ENCODE measurements around the gene TAPBP. TPM values are rescaled to one million over a fixed set of nuclear protein-coding genes. Genes with fewer than 3 reads are reported as not detected.
"Not testable (repeated sequence)": the region's sequence is repeated elsewhere in the genome, so short reads cannot be mapped to it uniquely, and the experiment has no call there.

The TAPBP gene
- total RNA-seq, 2 donors from 2014 or later = 50.3 to 108 TPM

DNA sequence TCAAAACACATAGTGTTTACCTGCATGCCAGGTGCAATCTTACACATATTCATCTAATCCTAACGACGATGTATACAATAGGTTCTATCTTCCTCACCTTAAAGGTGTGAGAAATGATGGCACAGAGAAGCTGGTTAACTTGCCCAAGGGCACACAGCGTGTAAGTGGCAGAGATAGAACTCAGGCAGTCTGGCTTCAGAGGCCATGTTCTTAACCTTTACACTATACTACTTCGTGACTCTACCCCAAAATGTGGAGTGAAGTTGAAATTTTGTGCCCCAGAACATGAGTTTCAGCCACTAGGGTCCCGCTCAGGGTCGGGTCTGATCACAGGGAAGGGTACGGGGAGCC is 42.8 kb downstream of the TAPBP start:
- no peak for ATAC-seq
- intact Hi-C loops (cut with DNase I) = no loop called here

DNA sequence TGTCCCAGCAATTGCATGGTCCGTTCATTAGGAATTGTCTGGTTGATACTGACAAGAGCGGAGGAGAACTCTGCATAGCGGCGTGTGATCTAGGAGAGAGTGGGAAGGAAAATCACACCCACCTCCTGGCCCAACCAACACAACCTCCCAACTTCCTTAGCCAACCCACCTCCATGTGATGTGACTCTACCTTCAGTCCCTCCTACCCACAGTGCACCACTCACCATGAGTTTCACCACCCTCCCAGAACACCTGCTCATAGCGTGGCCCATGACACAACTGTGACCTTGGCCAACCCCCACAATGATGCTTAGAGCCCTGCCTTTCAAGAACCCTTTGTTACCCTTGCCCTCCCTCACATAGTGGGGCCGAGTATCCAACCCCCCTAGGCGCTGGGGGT is 49.9 kb downstream of the TAPBP start:
- Histone ChIP-seq H3K27ac (no peak overlapping the region), H3K4me1 (no peaks in the 10 kb centered on the region), H3K27me3 (no peaks in the 10 kb centered on the region), H3K36me3 (replicated peaks in 1 of 2; ENCODE audit: insufficient read depth in 1 of 2, low read depth in 2 of 2) (peaks cover 0 to 24% of the 10 kb centered on the region in 2 donors), H3K9me3 (no peaks in the 10 kb centered on the region), H3K4me3 (no peak overlapping the region)
- no peak for TF ChIP-seq POLR2A (IDR thresholded peaks at IDR 0.05)
- TF ChIP-seq, protein P1, sequence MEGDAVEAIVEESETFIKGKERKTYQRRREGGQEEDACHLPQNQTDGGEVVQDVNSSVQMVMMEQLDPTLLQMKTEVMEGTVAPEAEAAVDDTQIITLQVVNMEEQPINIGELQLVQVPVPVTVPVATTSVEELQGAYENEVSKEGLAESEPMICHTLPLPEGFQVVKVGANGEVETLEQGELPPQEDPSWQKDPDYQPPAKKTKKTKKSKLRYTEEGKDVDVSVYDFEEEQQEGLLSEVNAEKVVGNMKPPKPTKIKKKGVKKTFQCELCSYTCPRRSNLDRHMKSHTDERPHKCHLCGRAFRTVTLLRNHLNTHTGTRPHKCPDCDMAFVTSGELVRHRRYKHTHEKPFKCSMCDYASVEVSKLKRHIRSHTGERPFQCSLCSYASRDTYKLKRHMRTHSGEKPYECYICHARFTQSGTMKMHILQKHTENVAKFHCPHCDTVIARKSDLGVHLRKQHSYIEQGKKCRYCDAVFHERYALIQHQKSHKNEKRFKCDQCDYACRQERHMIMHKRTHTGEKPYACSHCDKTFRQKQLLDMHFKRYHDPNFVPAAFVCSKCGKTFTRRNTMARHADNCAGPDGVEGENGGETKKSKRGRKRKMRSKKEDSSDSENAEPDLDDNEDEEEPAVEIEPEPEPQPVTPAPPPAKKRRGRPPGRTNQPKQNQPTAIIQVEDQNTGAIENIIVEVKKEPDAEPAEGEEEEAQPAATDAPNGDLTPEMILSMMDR (IDR thresholded peaks at IDR 0.05) = no peak
- ATAC-seq (no peak), DNase-seq (no peak)
- 87 to 88% methylated on average over 5 to 7 of the region's 7 CpGs for WGBS, 2 donors
- intact Hi-C loops (cut with DNase I) = no loop called here

More for the DNA sequence above, 42.8 kb downstream of the TAPBP start:
- Histone ChIP-seq H3K9me3 (no peaks in the 10 kb centered on the region), H3K27ac (peak overlapping the region; percentile 79 to 95 (median 87)), H3K27me3 (no peaks in the 10 kb centered on the region), H3K36me3 (replicated peaks in 1 of 2; ENCODE audit: insufficient read depth in 1 of 2, low read depth in 2 of 2) (peaks cover 0 to 34% of the 10 kb centered on the region in 2 donors), H3K4me1 (peaks cover 51% of the 10 kb centered on the region), H3K4me3 (peak overlapping the region; percentile 24 to 76)
- 2% methylated on average over 7 of the region's 7 CpGs for WGBS, 2 donors
- no peak for DNase-seq
- TF ChIP-seq, protein P1 (IDR thresholded peaks at IDR 0.05) = no peak
- TF ChIP-seq POLR2A (IDR thresholded peaks at IDR 0.05) = no peak

DNA sequence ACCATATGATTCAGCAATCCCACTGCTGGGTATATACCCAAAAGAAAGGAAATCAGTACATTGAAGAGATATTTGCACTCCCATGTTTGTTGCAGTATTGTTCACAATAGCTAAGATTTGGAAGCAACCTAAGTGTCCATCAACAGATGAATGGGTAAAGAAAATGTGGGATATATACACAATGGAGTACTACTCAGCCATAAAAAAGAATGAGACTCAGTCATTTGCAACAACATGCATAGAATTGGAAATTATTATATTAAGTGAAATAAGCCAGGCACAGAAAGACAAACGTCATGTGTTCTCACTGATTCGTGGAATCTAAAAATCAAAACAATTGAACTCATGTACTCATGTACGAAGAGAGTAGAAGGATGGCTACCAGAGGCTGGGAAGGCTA is 51.4 kb downstream of the TAPBP start:
- intact Hi-C loops (cut with DNase I); H3K4me1 ChIP-seq; H3K4me3 ChIP-seq; ATAC-seq; DNase-seq; H3K27me3 ChIP-seq; H3K27ac ChIP-seq; H3K9me3 ChIP-seq: not testable (repeated sequence)
- WGBS, 2 donors = 92 to 95% methylated on average over 3 of the region's 3 CpGs
- H3K36me3 ChIP-seq (replicated peaks in 1 of 2; ENCODE audit: insufficient read depth in 1 of 2, low read depth in 2 of 2) = peaks cover 0 to 15% of the 10 kb centered on the region in 2 donors

DNA sequence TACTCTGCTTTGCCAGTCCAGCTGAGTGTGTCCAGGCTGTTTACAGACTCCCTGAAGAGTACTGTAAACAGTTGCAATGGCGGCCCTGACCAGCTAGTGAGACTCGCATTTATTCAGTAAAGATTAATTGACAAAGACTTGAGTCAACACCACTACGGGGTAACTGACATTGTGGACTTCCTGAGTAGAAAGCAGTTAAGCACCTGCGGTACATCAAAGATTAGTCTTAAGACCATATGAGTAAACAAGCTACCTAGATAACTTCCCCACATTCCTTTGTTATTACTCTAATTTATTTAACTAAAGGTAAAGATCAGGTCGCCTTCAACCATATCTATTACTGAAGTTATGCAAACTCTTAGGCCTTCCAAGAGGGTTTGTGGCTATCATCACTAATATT is 54.8 kb downstream of the TAPBP start:
- H3K9me3 ChIP-seq = no peaks in the 10 kb centered on the region
- no peak for TF ChIP-seq POLR2A (IDR thresholded peaks at IDR 0.05)
- TF ChIP-seq, protein P1 (IDR thresholded peaks at IDR 0.05) = no peak
- H3K4me3 ChIP-seq = no peak overlapping the region
- H3K36me3 ChIP-seq (replicated peaks in 1 of 2; ENCODE audit: insufficient read depth in 1 of 2, low read depth in 2 of 2) = peaks cover 0 to 6% of the 10 kb centered on the region in 2 donors
- DNase-seq = no peak
- H3K4me1 ChIP-seq = no peaks in the 10 kb centered on the region
- intact Hi-C loops (cut with DNase I) = no loop called here
- no peaks in the 10 kb centered on the region for H3K27me3 ChIP-seq
- H3K27ac ChIP-seq = no peak overlapping the region
- no peak for ATAC-seq
- WGBS, 2 donors = 45 to 58% methylated on average over 3 to 5 of the region's 5 CpGs

DNA sequence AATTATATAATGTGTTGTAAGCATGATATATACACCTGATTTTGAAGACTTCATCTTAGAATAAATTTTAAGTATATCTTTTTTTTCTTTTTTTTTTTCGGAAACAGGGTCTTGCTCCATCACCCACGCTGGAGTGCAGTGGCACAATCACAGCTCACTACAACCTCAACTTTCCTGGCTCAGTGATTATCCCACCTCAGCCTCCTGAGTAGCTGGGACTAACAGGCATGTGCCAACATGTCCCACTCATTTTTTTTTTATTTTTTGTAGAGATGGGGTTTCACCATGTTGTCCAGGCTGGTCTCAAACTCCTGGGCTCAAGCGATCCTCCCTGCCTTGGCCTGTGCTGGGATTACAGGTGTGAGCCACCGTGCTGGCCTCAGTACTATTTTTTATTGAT is 59.3 kb downstream of the TAPBP start:
- Histone ChIP-seq H3K27ac (no peak overlapping the region), H3K9me3 (no peaks in the 10 kb centered on the region), H3K36me3 (replicated peaks in 1 of 2; ENCODE audit: insufficient read depth in 1 of 2, low read depth in 2 of 2) (peaks cover 0 to 4% of the 10 kb centered on the region in 2 donors), H3K27me3 (no peaks in the 10 kb centered on the region), H3K4me3 (no peak overlapping the region), H3K4me1 (peaks cover 12% of the 10 kb centered on the region)
- no peak for DNase-seq
- intact Hi-C loops (cut with DNase I) = no loop called here
- TF ChIP-seq POLR2A (IDR thresholded peaks at IDR 0.05) = no peak
- TF ChIP-seq, protein P1 (IDR thresholded peaks at IDR 0.05) = no peak
- ATAC-seq = no peak
- WGBS, 2 donors = 89 to 93% methylated on average over 4 of the region's 4 CpGs
